Measurements from ENCODE around the gene TTLL8.

TTLL8 gene

DNA sequence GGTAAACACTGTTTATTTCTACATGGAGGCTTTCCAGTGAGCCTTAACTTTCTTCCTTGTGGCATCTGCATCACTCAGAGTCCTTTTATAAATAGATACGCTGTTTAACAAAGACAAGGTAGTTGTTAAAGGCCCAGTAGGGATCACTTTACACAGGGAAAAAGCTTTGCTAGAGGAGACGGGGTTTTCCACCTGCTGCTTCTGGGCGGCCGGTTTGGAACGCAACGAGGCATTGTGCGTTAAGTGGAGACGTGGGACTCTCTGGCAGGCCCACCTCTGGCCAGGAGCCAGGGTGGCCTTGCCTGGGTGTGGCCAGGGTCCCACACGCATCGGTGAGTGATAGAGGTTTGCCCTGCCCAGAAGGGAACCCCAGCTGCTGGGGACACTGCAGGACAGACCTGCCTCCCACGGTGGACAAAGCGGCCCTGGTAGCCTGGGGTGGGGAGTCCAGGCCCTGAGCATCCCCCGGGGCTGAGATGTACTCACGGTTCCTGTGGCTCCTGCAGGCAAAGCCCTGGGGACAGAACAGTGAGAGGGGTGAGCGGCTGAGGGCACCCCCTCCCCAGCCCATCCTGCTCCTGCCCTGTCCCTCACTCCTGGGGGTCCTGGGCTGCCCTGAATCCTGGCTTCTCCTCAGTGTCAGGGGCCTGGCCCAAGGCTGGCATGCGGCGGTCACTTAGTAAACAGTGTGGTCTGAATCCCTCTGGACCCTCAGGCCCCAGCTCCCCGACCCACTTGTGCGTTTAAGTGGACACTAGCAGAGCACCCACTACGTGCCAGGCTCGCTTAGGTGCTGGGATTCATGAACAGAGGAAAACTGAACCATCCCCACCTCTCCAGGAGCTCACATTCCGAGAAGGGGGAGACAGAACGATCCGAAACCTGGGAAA lies 49.7 kb downstream of the TTLL8 start:
- DNase-seq (ENCODE audit: low read depth), result no peak
- TF ChIP-seq, protein P1, sequence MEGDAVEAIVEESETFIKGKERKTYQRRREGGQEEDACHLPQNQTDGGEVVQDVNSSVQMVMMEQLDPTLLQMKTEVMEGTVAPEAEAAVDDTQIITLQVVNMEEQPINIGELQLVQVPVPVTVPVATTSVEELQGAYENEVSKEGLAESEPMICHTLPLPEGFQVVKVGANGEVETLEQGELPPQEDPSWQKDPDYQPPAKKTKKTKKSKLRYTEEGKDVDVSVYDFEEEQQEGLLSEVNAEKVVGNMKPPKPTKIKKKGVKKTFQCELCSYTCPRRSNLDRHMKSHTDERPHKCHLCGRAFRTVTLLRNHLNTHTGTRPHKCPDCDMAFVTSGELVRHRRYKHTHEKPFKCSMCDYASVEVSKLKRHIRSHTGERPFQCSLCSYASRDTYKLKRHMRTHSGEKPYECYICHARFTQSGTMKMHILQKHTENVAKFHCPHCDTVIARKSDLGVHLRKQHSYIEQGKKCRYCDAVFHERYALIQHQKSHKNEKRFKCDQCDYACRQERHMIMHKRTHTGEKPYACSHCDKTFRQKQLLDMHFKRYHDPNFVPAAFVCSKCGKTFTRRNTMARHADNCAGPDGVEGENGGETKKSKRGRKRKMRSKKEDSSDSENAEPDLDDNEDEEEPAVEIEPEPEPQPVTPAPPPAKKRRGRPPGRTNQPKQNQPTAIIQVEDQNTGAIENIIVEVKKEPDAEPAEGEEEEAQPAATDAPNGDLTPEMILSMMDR (IDR thresholded peaks at IDR 0.05; ENCODE audit: low read depth, low read length, missing control alignments), result no peak
- H3K4me3 ChIP-seq (ENCODE audit: low read depth, low read length), result no peak overlapping the region

DNA sequence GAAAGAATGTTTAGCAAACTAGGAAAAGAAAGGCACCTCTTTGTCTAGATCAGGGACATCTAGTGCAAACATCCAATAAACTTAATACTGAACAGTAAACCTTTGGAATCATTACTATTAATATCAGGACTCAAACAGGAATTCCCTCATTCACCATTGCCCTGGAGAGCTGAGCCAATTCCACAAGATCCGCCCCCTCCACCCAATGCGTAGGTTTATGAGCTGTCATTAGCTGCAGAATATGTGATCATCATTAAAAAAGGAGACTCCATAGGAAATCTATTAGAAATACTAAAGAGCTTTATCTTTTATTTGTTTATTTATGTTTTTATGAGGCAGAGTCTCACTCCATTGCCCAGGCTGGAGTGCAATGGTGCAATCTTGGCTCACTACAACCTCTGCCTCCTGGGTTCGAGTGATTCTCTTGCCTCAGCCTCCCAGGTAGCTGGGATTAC lies 51.0 kb downstream of the TTLL8 start:
- no peak overlapping the region for H3K4me3 ChIP-seq (ENCODE audit: low read depth, low read length)
- TF ChIP-seq, protein P1 (IDR thresholded peaks at IDR 0.05; ENCODE audit: low read depth, low read length, missing control alignments), result no peak
- no peak for DNase-seq (ENCODE audit: low read depth)

DNA sequence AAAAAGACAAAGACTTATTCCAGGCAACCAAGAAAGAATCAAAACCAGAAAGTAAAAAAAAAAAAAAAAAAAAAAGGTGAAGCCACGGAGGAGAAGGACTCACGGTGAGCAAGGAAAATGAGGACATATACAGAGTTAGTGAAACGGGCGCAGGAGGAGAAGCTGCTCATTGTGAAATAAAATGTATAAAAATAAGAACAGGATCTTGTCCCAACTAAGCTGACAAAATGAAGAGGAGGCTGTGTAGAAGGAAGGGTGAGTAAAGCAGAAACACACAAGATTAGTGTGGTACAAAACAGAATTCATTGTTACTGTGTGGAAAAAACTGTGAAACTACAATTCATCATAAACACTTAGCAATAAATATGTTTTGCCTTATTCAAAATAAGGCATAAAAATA lies 53.2 kb downstream of the TTLL8 start:
- no peak for DNase-seq (ENCODE audit: low read depth)
- H3K4me3 ChIP-seq (ENCODE audit: low read depth, low read length), result no peak overlapping the region
- TF ChIP-seq, protein P1 (IDR thresholded peaks at IDR 0.05; ENCODE audit: low read depth, low read length, missing control alignments), result no peak

DNA sequence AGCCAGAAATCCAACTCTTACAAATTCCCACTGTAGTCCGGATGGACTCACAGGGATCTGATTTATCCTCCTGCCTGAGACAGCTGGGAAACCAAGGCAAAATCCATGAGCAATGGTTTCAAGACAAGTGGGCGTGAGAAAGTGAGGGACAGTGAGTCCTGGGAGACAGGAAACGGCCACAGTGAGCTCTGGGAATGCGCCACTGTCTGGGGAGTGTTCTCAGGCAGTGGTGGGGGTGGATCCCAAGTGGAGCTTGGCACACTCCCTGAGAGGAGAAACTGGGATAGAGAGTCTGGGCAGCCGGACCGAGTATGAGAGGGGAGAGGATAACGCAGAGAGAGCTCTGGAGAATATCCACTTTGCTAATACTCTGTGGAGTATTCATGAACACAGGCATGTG lies 55.3 kb downstream of the TTLL8 start:
- no peak for DNase-seq (ENCODE audit: low read depth)
- TF ChIP-seq, protein P1 (IDR thresholded peaks at IDR 0.05; ENCODE audit: low read depth, low read length, missing control alignments), result no peak
- H3K4me3 ChIP-seq (ENCODE audit: low read depth, low read length), result no peak overlapping the region

GRCh38 chr22:50001388-50002231 lies 56.5 kb downstream of the TTLL8 start:
- DNase-seq (ENCODE audit: low read depth), result no peak
- no peak overlapping the region for H3K4me3 ChIP-seq (ENCODE audit: low read depth, low read length)
- TF ChIP-seq, protein P1 (IDR thresholded peaks at IDR 0.05; ENCODE audit: low read depth, low read length, missing control alignments), result no peak

DNA sequence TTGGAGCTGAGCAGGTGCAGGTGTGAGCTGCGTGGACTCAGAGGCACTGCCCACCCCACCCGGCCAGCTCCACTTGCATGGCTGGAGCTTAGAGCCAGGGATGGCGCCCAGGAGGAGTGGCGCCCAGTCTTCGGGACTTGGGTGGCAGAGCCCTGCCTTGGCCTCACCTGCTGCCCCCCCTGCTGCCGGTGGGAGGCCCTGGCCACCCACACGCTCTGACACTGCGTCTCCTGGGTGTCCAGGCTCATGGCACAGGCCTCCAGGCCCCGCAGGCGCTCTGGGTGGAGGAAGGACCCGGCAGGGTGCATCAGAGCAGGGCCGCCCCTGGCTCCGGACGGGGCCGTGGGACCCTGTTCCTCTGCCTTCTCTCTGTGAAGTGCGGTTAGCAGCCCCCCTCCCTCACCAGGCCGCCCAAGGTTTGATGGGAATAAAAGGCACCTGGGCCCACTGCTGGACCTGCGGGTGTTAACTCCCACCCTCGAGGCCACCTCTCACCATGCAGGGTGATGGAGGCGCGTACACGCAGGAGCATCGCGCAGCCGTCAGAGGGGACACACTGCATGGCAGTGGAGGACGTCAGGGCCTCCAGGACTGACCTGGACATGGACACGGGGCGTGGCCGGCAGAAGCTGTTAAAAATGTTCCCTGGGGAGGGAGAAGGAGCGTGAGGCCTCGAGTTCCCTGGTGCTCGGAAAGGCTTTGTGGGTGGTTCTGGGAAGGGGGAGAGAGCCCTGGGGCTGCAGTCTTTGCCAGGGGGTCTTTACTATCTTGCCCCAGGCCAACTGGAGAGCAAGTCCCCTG lies 57.3 kb downstream of the TTLL8 start:
- no peak overlapping the region for H3K4me3 ChIP-seq (ENCODE audit: low read depth, low read length)
- DNase-seq (ENCODE audit: low read depth), result no peak
- TF ChIP-seq, protein P1 (IDR thresholded peaks at IDR 0.05; ENCODE audit: low read depth, low read length, missing control alignments), result no peak
